HG03196 (cell line): ENCODE data around the gene ENTPD3.

Source experiments
- ATAC-seq: cut with Tn5 transposase; IDR thresholded peaks from one replicate; pipeline ENCODE4 v1.9.1; 2021; ENCODE audit not compliant: unreplicated experiment

ENTPD3 gene, protein sequence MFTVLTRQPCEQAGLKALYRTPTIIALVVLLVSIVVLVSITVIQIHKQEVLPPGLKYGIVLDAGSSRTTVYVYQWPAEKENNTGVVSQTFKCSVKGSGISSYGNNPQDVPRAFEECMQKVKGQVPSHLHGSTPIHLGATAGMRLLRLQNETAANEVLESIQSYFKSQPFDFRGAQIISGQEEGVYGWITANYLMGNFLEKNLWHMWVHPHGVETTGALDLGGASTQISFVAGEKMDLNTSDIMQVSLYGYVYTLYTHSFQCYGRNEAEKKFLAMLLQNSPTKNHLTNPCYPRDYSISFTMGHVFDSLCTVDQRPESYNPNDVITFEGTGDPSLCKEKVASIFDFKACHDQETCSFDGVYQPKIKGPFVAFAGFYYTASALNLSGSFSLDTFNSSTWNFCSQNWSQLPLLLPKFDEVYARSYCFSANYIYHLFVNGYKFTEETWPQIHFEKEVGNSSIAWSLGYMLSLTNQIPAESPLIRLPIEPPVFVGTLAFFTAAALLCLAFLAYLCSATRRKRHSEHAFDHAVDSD

GRCh38 chr3:40387001-40387894 lies at the start of gene ENTPD3:
Gene ENTPD3, plus strand, starts transcription at chr3:40387184. Its CDS starts 874 bp downstream, at chr3:40388058.
- no peak for ATAC-seq

DNA sequence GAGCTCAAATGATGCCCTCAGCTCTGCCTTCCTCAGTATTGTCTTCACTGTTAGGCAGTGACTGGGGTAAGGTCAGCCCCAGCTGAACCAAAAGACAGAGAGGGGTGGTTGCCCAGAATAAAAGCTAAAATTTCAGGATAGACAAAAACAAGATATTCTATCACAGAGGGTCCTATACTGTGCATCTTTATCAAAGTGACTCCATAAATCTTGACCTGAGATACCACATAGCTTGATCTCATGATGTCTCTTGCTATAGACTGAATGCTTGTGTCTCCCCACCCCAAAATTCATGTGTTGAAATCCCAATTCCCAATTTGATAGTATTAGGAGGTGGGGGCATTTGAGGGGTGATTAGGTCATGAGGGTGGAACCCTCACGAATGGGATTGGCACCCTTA lies 47.1 kb upstream of the ENTPD3 start:
- no peak for ATAC-seq

- no peak for ATAC-seq
Observed at GRCh38 chr3:40340541-40341170, 46.3 kb upstream of the ENTPD3 start.

GRCh38 chr3:40341671-40342070 lies 45.3 kb upstream of the ENTPD3 start:
- no peak for ATAC-seq

GRCh38 chr3:40350529-40350928 lies 36.5 kb upstream of the ENTPD3 start:
- no peak for ATAC-seq

GRCh38 chr3:40355410-40355809 lies 31.6 kb upstream of the ENTPD3 start:
- ATAC-seq: no peak

DNA sequence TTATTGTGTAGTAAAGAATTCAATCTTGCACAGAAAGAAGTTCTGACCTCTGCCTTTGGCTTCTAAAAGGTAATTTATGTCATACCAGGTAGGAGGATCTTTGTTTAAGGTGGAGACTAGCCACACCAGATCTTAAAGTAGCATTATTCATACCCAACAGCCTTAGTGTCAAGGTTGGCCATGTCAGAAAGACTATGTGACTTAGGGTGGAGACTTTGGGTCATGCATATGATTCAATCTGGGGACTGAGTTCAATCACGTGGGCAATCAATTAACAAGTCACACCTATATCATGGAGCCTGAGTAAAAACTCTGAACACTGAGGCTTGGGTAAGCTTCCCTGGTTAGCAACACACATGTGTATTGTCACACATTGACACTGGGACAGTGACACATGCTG lies 28.5 kb upstream of the ENTPD3 start:
- ATAC-seq: no peak

GRCh38 chr3:40363674-40364073 lies 23.3 kb upstream of the ENTPD3 start:
- no peak for ATAC-seq

DNA sequence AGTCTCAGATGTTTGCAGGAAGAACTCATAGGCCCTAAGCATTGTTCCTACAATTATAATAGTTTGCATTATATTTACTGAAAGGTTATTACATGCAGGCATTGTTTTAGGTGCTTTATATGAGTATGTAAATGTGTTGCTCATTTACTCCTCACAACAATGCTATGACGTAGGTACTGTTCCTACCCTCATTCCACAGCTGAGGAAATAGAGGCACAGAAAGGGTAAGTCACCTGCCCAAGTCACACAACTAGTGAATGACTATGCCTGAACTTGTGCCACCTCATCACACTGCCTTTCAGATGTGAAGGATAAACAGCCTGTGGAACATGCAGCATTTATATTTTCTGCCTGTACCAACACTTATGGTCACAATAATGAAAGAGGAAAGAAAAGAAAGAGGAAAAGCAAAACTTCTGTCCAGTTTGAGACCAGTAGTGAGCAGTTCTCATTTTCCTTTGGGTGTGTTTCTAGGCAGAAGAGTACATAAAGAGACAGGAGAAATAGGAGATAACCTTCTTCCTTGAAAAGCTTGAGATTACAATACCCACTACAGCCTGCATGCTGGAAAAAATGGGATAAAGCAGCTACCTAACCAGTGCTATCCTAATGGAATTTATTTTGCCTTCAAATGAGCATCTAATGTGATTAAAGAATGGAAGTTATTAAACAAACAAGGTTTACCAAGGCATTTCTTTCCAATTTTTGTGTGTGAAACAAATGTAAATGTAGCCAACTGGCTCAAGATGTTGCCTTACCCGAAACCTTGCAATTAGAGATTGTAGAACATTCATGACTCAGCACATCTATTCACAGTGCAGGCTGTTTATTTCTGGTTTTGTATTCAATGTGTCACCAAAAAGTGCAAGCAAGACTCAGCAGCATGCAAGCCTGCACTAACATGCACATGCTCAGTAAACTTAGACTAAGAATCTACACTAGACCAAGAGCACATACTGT lies 20.5 kb upstream of the ENTPD3 start:
- ATAC-seq: no peak

DNA sequence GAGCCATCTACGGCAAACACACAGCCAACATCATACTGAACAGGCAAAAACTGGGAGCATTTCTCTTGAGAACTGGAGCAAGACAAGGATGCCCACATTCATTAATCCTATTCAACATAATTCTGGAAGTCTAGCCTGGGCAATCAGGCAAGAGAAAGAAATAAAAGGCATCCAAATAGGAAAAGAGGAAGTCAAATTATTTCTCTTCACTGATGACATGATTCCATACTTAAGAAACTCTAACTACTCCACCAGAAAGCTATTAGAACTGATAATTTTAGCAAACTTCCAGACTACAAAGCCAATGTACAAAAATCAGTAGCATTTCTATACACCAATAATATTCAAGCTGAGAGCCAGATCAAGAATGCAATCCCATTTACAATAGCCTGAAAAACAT lies 17.3 kb upstream of the ENTPD3 start:
- no peak for ATAC-seq

DNA sequence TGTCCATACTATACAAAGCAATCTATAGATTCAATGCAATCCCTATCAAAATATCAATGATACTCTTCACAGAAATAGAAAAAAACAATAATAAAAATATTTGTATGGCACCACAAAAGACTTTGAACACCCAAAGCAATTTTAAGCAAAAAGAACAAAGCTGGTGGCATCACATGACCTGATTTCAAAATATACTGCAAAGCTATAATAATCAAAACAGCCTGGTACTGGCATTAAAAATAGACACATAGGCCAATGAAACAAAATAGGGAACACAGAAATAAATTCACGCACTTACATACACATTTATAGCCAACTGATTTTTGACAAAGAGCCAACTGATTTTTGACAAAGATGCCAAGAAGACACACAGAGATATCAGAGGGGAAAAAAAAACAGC lies 9.2 kb upstream of the ENTPD3 start:
- ATAC-seq: no peak

DNA sequence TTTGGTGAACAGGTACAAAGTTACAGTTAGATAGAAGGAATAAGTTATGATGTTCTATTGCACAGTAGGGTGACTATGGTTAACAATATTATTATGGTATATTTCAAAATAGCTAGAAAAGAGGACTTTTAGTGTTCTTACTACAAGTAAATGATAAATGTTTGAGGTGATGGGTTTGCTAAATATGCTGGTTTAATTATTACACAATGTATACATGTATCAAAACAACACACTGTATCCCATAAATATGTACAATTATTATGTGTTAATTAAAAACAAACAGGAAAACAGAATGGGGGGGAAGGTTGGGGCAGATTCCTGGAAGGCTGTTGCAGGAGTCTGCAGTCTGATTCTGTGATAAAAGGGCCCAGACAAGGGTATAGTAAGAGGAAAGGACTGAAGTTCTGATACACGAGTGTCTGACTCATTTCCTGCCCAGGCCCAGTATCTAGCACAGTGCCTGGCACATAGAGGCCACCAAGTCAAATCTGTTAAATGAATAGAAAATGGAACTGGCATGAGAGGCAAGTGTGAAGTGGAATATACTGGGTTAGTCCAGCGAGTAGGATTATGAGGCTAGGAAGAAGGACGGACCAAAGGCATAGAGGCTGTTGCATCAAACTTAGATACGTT lies 7.2 kb upstream of the ENTPD3 start:
- ATAC-seq: no peak

- no peak for ATAC-seq
Observed at GRCh38 chr3:40381904-40382616, 4.9 kb upstream of the ENTPD3 start.

GRCh38 chr3:40382617-40382979 lies 4.4 kb upstream of the ENTPD3 start:
- no peak for ATAC-seq

- ATAC-seq: no peak
Observed at GRCh38 chr3:40386213-40386612, 771 bp upstream of the ENTPD3 start.

DNA sequence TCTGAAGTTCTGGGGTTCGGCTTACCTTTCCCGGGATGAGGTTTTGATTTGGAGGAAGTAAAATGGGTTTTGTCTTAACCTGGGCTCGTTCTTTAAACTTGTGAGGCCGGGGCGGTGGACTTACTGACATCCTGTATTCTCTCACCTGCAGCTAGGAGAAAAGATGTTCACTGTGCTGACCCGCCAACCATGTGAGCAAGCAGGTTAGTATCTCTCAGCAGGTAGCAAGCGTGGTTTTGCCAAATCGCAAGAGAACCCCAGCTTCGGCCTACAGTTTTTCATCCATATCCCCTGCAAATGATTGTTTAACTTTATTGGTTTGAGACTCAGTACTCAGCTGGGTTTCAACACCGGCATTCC lies 891 bp downstream of the ENTPD3 start:
- ATAC-seq: no peak

DNA sequence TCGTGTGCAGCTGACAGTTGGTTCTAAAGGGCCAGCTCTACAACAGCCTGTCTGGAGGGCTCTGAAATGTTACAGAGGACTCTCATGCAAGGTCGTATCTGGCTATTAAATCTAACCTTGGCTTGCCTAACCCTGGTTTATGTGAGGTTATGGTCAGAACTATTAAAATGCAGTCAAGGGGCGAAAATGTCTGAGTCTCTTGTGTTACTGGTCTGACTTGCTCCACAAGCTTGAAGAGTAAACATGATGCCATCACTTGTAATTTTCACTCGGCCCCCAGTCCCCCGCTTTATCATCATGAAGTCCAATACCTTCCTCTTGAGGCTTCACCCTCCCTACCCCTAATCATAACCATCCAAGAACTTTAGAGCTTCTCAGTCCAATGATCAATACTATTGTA lies 9.4 kb downstream of the ENTPD3 start:
- ATAC-seq: no peak

GRCh38 chr3:40397129-40397528 lies 10.1 kb downstream of the ENTPD3 start:
- no peak for ATAC-seq

DNA sequence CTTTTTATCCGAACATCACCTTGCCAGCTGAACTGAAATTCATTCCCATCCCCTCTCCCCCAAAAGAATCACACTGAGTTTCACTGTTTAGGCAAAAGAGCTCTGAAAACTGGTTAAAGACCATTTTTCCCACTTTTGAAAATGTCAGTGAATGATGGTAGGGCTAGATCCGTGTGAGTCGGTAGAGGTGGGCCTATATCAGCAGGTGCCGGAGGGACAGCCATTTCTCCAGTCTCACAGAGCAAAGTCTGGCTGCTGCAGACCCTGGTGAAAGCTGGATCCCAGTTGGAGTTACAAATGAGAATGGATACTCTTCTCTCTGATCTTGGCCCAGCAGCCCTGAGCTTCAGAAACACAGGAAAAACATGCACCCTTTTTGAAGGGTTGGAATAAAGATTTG lies 10.9 kb downstream of the ENTPD3 start:
- ATAC-seq: no peak
